HCT116 (cell line): ENCODE results near the gene RPL29. TPM values are rescaled to one million over a fixed set of nuclear protein-coding genes. Genes with fewer than 3 reads are reported as not detected.
A peak's percentile ranks its signal among the peaks of the same experiment; 100 is the strongest.

Experiments
- ATAC-seq: fragments of 200-7000 bp; cut with Tn5 transposase; 2 replicates; pipeline ENCODE4 v1.9.1; 2020; ENCODE audit warnings: mild to moderate bottlenecking, moderate library complexity
- BruUV-seq: library from RNA; stranded (reverse); fragments of 400-500 nt; replicated peaks from 2 replicates; lab custom pipeline; 2021; lab: Mats Ljungman, UMichigan
- CTCF ChIA-PET: fragments of 300-600 bp; sonication (Branson Sonifier 250); formaldehyde crosslinking; loops from one replicate; lab custom pipeline; 2021; ENCODE audit warnings: antibody characterized with exemption; lab: Charles Lee
- POLR2A ChIA-PET: fragments of 300-600, 350-600 bp; sonication (Branson Sonifier 250); formaldehyde crosslinking; loops from one replicate; lab custom pipeline; 2021; ENCODE audit warnings: antibody characterized with exemption; lab: Charles Lee
- RAD21 ChIA-PET, 2 experiments: fragments of 300-600 bp; sonication (Branson Sonifier 250); formaldehyde crosslinking; loops; one replicate each; lab custom pipeline; 2023; ENCODE audit warnings: low total read pairs in 2 of 2; ENCODE audit not compliant: uncharacterized antibody in 2 of 2, unreplicated experiment in 2 of 2, low non-redundant PET in 1 of 2; lab: Charles Lee
- DNase-seq: peaks from one replicate; pipeline ENCODE4 v3.0.0-alpha.2; 2010; ENCODE audit warnings: low read depth, low spot score
- H2AFZ ChIP-seq: fragments of 200-600 bp; shearing (Covaris generic), sonication (generic); 2 replicates; pipeline ENCODE4 v1.6.1; 2017; ENCODE audit warnings: low read depth, mixed run types, mixed read lengths, antibody characterized with exemption, low read length; ENCODE audit not compliant: poor library complexity, severe bottlenecking
- H3K27ac ChIP-seq: 2 replicates; pipeline ENCODE4 v1.5.1; 2012; ENCODE audit warnings: low read depth, low read length
- H3K27me3 ChIP-seq: fragments of 200-600 bp; sonication (generic); 2 replicates; pipeline ENCODE4 v1.6.1; 2016; ENCODE audit warnings: mixed run types, low read length, mixed read lengths; ENCODE audit not compliant: insufficient read depth
- H3K36me3 ChIP-seq, 2 experiments: fragments of 200-500 bp in 1 of 2; fragments of 200-600 bp in 1 of 2; sonication (Bioruptor generic) in 1 of 2; sonication (generic) in 1 of 2; 2 replicates each; pipeline versions ENCODE4 v1.5.1 to v1.6.1; 2014 to 2016; ENCODE audit warnings: low read length in 2 of 2, inconsistent platforms in 1 of 2, mixed read lengths in 1 of 2, mixed run types in 1 of 2; ENCODE audit not compliant: insufficient read depth in 2 of 2, control insufficient read depth in 1 of 2
- H3K4me1 ChIP-seq, 2 experiments: fragments of 200-600 bp in 1 of 2; sonication (generic) in 1 of 2; 2 replicates each; pipeline versions ENCODE4 v1.5.1 to v1.6.1; 2012 to 2017; ENCODE audit warnings: low read length in 2 of 2, inconsistent platforms in 1 of 2, mild to moderate bottlenecking in 1 of 2, mixed read lengths in 1 of 2, mixed run types in 1 of 2, moderate library complexity in 1 of 2; ENCODE audit not compliant: insufficient read depth in 2 of 2, control insufficient read depth in 1 of 2
- H3K4me2 ChIP-seq: fragments of 200-600 bp; sonication (generic); 2 replicates; pipeline ENCODE4 v1.6.1; 2017; ENCODE audit warnings: mixed run types, low read length, mixed read lengths
- H3K4me3 ChIP-seq, 2 experiments: fragments of 200-600 bp in 1 of 2; sonication (generic) in 1 of 2; replicated peaks in 1 of 2; 2 replicates each; pipeline ENCODE4 v1.5.1; 2011 to 2016; ENCODE audit warnings: low read length in 2 of 2, control low read depth in 1 of 2, low read depth in 1 of 2, mild to moderate bottlenecking in 1 of 2, mixed read lengths in 1 of 2, mixed run types in 1 of 2
- H3K79me2 ChIP-seq: fragments of 200-600 bp; sonication (generic); 2 replicates; pipeline ENCODE4 v1.6.1; 2017; ENCODE audit warnings: mild to moderate bottlenecking, mixed run types, low read length, moderate library complexity, mixed read lengths; ENCODE audit not compliant: insufficient read depth
- H3K9ac ChIP-seq: fragments of 200-600 bp; sonication (generic); 2 replicates; pipeline ENCODE4 v1.6.1; 2016; ENCODE audit warnings: low read length, mixed read lengths
- H3K9me2 ChIP-seq: fragments of 200-600 bp; sonication (generic), shearing (Covaris generic); 2 replicates; pipeline ENCODE4 v1.6.1; 2017; ENCODE audit warnings: mixed run types, mild to moderate bottlenecking, moderate library complexity; ENCODE audit not compliant: insufficient read depth
- H3K9me3 ChIP-seq, 2 experiments: fragments of 200-500 bp in 1 of 2; fragments of 200-600 bp in 1 of 2; sonication (Bioruptor generic) in 1 of 2; sonication (generic) in 1 of 2; 2 replicates each; pipeline ENCODE4 v1.6.1; 2014 to 2017; ENCODE audit warnings: low read length in 2 of 2, mixed read lengths in 2 of 2, inconsistent platforms in 1 of 2, low read depth in 1 of 2, mild to moderate bottlenecking in 1 of 2, mixed run types in 1 of 2, moderate library complexity in 1 of 2; ENCODE audit not compliant: control insufficient read depth in 1 of 2, insufficient read depth in 1 of 2
- H4K20me1 ChIP-seq: fragments of 200-600 bp; sonication (generic), shearing (Covaris generic); 2 replicates; pipeline ENCODE4 v1.6.1; 2017; ENCODE audit warnings: mixed run types, mild to moderate bottlenecking, moderate library complexity; ENCODE audit not compliant: insufficient read depth
- EGR1 ChIP-seq: IDR thresholded peaks from 2 replicates; pipeline ENCODE4 v1.6.1; 2012; ENCODE audit warnings: low read depth
- POLR2A ChIP-seq: IDR thresholded peaks from 2 replicates; pipeline ENCODE4 v1.7.0; 2011; ENCODE audit warnings: borderline replicate concordance; ENCODE audit not compliant: insufficient read depth, insufficient read length; ENCODE audit errors: extremely low read depth
- POLR2AphosphoS5 ChIP-seq: IDR thresholded peaks from 2 replicates; pipeline ENCODE4 v1.6.1; 2011; ENCODE audit warnings: mild to moderate bottlenecking, low read depth, low read length, moderate library complexity
- SRF ChIP-seq: IDR thresholded peaks from 2 replicates; pipeline ENCODE4 v1.6.1; 2012; ENCODE audit warnings: low read depth
- TCF7L2 ChIP-seq: IDR thresholded peaks from 2 replicates; pipeline ENCODE4 v1.7.0; 2011; ENCODE audit warnings: borderline replicate concordance, inconsistent platforms; ENCODE audit not compliant: insufficient read depth, insufficient read length; ENCODE audit errors: extremely low read depth
- ZFX ChIP-seq: fragments of 450-650 bp; IDR thresholded peaks from 2 replicates; pipeline ENCODE4 v1.6.1; 2017
- ZNF274 ChIP-seq: fragments of 200-500 bp; sonication (Bioruptor generic); IDR thresholded peaks from 2 replicates; pipeline ENCODE4 v1.6.1; 2014; ENCODE audit warnings: mild to moderate bottlenecking, low read depth, low read length, inconsistent platforms
- intact Hi-C: fragments of 100-400 bp; cut with micrococcal nuclease; formaldehyde crosslinking; loops from 2 replicates; pipeline ENCODE4 v1.10.0; 2022
- total RNA-seq: library from RNA; stranded (reverse); gene quantifications from one replicate; pipeline ENCODE4 v1.2.1, GENCODE V29; 2021; ENCODE audit not compliant: unreplicated experiment
- TF ChIP-seq, protein P1 (sequence below): IDR thresholded peaks from 2 replicates; pipeline ENCODE4 v1.6.1; 2012

The RPL29 gene
- total RNA-seq, 1 experiment from 2014 or later: 1,880 TPM

DNA sequence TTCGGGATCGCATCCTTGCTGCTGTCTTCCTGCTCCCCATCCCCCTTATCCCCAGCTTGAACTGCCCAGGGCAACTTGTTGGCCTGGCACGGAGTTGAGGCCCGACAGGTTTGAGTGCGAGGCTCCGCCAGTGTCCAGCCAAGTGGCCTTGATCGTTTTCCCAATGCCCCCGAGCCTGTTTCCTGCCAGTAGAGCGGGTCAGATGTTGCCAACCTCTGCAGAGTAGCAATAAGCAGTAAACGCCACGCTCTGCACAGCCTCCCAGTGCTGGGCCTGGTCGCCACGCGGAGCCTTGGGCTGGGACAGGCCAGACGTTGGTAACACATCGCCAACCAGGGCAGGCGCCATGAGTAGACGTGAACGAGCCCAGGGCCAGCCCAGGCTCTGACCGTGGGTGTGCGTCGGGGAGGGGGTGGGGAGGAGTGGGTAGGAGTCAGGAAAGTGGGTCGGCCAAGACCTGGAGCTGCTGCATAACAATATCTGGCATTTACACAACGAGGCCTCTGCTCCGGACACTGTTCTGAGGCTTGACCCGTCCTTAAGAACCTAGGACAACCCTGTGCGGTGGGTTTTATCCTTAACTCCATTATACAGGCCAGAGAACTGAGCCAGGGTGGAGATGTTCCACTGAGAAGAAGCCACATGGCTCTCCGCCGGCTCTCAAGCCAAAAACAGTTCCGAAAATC, 21.3 kb downstream of the RPL29 start:
- peak; percentile 34 for ATAC-seq
- CTCF ChIA-PET: interaction anchor here (0.7 to 4.8 kb wide), 11 partner anchors 9 to 473 kb away, joined by 3 to 47 read pairs (median 5); partner anchors contain the start of genes ACY1, DUSP7, PARP3 and POC1A
- peaks cover 5 to 18% of the 10 kb centered on the region in 2 experiments; a peak in 2 of 4 replicates for H3K36me3 ChIP-seq
- no peak overlapping the region for H2AFZ ChIP-seq
- TF ChIP-seq ZNF274 (no peak), ZFX (peak; percentile 39), EGR1 (no peak), POLR2A (peak; percentile 6)
- H3K9me3 ChIP-seq: no peaks in the 10 kb centered on the region
- peak overlapping the region; percentile 91 for H3K4me2 ChIP-seq
- H3K4me1 ChIP-seq: peaks cover 20 to 52% of the 10 kb centered on the region in 2 experiments
- H3K27me3 ChIP-seq: no peaks in the 10 kb centered on the region
- H3K4me3 ChIP-seq: peak overlapping the region; percentile 93 to 99
- peak overlapping the region; percentile 97 for H3K27ac ChIP-seq
- POLR2A ChIA-PET: interaction anchor here (0.9 to 3.3 kb wide), 6 partner anchors 8 to 32 kb away, joined by 3 to 20 read pairs (median 6); partner anchors contain the start of genes ACY1, PARP3, RPL29 and RRP9
- H3K9ac ChIP-seq: peak overlapping the region; percentile 100
- RAD21 ChIA-PET: interaction anchor here (1.3 to 2.2 kb wide), 2 partner anchors 32 kb away, joined by 6 to 7 read pairs; partner anchors contain the start of genes PARP3 (in 2 of the 2) and RRP9 (in 1 of the 2)
- no TSS peak for BruUV-seq
- DNase-seq: no peak
- no peaks in the 10 kb centered on the region for H3K9me2 ChIP-seq
- 0 out of 2 replicates have a peak, but pooled peaks cover 4% of the 10 kb centered on the region for H4K20me1 ChIP-seq
- intact Hi-C loops: loop anchor here (1.0 kb wide), 1 partner anchor 32 kb away; the partner anchor contains the start of gene PARP3
- H3K79me2 ChIP-seq: peaks cover 41% of the 10 kb centered on the region

DNA sequence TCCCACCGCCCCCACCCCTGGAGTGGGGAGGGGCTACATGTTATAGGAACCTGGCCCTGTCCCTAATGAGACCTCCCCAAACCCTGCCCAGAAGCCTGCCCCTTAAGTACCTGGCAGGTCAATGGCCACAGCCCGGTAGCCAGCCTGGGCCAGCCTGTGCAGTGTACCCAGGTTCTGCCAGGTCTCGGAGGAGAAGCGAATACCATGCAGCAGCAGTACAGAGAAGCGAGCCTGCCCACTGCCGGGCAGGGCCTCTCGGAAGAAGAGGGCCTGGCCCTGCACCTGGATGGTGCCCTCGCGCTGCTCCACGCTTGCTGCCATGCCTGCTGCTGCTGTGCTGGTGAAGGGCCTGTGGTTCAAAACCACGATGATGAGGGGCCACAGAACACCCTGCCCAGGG, 24.3 kb downstream of the RPL29 start:
- DNase-seq (no peak), ATAC-seq (no peak)
- Histone ChIP-seq H3K4me1 (peaks cover 36 to 78% of the 10 kb centered on the region in 2 experiments), H3K36me3 (peaks cover 5 to 18% of the 10 kb centered on the region in 2 experiments; a peak in 2 of 4 replicates), H2AFZ (no peak overlapping the region), H3K9ac (no peak overlapping the region), H3K27me3 (no peaks in the 10 kb centered on the region), H3K4me3 (no peak overlapping the region), H4K20me1 (0 out of 2 replicates have a peak, but pooled peaks cover 4% of the 10 kb centered on the region), H3K79me2 (peaks cover 43% of the 10 kb centered on the region), H3K4me2 (no peak overlapping the region), H3K27ac (peak overlapping the region; percentile 6; the same call in 1 of the 2 replicates), H3K9me3 (no peaks in the 10 kb centered on the region), H3K9me2 (no peaks in the 10 kb centered on the region)
- ChIA-PET RAD21 (no interaction called here), POLR2A (interaction anchor here (3.0 kb wide), 1 partner anchor 29 kb away, joined by 16 read pairs; the partner anchor contains the start of genes PARP3 and RRP9), CTCF (interaction anchor here (4.8 kb wide), 1 partner anchor 29 kb away, joined by 46 read pairs; the partner anchor contains the start of genes PARP3 and RRP9)
- intact Hi-C loops: no loop called here
- BruUV-seq: TSS peak; percentile 21
- TF ChIP-seq POLR2AphosphoS5 (peak; percentile 6; the same call in 1 of the 2 replicates), SRF (no peak), TCF7L2 (no peak), POLR2A (no peak), ZFX (no peak)
- TF ChIP-seq, protein P1, sequence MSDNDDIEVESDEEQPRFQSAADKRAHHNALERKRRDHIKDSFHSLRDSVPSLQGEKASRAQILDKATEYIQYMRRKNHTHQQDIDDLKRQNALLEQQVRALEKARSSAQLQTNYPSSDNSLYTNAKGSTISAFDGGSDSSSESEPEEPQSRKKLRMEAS: no peak
